Measurements from ENCODE around the gene ANKRD12.

DNA sequence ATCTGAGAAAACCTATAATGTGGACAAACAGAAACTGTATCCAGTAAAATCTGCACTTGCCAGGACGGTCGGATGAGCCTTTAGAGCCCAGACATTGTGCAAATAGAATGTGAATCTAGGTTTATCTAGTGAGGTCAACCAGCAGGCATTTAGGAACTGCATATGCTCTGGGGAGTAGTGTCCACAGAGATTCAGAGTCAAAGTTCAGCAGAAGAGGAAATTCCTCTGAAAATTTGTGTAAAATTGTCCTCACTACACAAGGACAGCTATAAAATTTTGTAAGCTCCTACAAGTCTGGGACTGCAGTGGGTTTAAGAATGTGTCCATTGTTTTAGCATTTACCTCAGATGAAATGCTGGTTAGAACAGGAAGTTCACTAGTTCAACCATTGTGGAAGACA lies 43.9 kb upstream of the ANKRD12 start:
- no peak for TF ChIP-seq CTCF (IDR thresholded peaks at IDR 0.05 in 2 of 3, conservative IDR thresholded peaks at IDR 0.05 in 1 of 3; ENCODE audit: control insufficient read depth in 2 of 3, extremely low read depth in 1 of 3, insufficient read depth in 1 of 3, low read depth in 3 of 3, low read length in 3 of 3)
- no peak for TF ChIP-seq MXI1 (IDR thresholded peaks at IDR 0.05; ENCODE audit: low read depth, low read length)

Measured in GM12878 (cell line).